ENCODE data around the gene HTR7.
"Not testable (repeated sequence)": the region's sequence is repeated elsewhere in the genome, so short reads cannot be mapped to it uniquely, and the experiment has no call there.

HTR7 gene

DNA sequence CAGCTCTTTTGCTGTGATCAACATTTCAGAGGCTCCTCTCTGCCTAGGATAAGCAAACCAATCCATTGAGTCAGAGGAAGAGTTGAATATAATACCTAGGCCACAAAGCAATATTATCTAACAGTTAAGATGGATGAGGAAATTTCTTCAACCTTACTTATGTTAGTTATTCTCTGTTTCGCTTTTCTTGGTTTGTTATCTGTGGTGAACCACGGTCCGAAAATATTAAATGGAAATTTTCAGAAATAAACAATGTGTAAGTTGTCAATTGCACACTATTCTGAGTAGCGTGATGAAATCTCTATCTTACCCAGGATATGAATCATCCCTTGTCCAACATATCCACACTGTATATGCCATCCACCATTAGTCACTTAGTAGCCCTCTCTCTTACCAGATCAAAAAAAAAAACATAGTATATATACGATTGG lies 1.5 kb upstream of the HTR7 start:
- H3K4me3 ChIP-seq (ENCODE audit: low read depth, low read length), result no peak overlapping the region

GRCh38 chr10:90858461-90858968 lies 676 bp upstream of the HTR7 start:
- peak overlapping the region; percentile 44 for H3K4me3 ChIP-seq (ENCODE audit: low read depth, low read length)

DNA sequence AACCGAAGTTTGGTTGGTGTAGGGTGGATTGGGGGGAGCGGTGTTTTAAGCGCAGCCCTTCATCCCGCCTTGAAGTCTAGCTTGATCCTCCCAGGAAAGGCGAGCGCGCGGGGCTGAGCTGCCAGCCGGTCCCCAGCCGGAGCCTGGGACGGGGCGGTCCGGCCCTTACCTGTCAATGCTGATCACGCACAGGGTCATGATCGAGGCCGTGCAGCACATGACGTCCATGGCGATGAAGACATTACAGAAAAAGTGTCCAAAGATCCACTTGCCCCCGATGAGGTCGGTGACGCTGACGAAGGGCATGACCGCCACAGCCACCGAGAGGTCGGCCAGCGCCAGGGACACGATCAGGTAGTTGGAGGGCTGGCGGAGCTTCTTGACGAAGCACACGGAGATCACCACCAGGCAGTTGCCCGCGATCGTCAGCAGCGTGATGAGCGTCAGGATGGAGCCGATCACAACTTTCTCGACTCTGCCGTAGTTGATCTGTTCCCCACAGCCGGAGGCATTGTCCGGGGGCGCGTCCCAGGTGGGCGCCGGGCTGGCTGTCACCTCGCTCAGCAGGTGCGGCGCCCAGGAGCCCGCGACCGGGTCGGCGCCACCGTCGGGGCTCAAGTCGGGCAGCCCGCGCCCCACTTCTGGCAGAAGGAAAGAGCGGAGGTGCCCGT lies 740 bp downstream of the HTR7 start:
- H3K4me3 ChIP-seq (ENCODE audit: low read depth, low read length), result peak overlapping the region; percentile 61

DNA sequence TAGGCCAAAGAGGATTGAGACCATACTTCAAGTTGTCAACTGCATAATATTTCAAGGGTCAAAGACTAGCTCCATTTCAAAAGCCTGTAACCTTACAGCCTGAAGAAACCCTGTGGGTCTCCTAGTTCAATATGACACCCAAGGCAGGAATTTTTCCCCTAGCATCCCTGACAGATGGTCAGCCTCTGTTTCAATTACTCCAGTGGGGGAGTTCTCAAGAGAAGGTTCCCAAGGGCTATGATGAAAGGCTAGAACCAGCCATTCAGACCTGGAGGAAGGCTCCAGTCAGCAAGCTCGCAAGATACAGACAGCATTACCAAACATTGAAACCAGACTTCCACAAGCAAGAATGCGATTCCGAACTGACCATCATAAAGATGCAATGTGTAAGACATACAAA lies 1.6 kb downstream of the HTR7 start:
- peak overlapping the region; percentile 61 for H3K4me3 ChIP-seq (ENCODE audit: low read depth, low read length)

DNA sequence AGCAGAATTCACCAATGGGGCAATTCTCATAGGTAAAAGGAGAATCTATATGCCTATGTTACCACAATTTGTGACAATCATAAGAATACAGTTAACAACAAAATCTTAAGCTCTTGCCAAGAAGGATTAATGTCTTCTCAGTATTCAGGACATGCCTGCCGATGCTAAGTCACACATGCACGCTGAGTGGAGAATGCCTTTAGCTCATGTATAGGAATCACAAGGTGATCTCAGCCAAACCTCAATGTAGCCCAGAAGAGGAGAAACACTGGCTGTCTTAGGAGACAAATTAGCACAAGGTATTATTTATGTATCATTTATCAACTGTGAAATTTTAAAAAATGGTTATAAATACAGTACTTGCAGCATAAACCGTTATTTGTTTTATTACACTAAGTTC lies 2.7 kb downstream of the HTR7 start:
- no peak overlapping the region for H3K4me3 ChIP-seq (ENCODE audit: low read depth, low read length)

DNA sequence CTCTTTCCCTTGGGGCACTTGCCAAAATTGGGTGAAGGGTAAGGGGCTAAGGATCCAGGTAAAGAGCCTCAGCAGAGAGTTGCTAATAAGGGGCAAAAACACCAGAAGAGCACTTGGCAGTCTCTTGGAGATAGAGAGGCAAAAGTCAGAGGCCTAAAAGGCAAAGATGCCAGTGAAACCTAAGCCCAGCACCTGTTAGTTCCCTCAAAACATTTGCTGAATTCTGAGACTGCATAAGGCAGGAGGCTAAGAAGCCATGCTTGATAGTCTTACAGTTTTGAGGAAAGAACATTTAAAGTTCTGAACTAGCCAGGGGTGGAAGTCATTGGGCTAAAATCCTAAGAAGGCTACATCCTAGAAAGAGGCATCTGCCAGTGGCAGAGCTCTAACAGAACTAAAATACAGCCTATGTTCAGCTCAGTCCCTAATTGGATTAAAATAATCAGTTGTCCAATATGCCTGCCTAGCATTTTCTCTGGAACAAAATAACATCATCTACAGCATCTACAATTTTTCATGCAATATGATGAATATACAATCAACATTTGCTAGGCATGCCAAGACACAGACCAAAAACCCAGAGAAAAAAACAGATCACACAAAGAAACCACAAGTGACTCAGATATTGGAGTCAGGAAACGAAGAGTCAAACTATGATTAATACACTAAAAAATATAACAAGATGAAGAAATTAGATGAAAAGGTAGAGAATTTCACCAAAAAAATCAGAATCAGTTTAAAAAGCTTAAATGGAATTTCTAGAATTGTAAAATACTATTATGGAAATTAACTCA lies 7.7 kb downstream of the HTR7 start:
- H3K4me3 ChIP-seq (ENCODE audit: low read depth, low read length), result no peak overlapping the region

DNA sequence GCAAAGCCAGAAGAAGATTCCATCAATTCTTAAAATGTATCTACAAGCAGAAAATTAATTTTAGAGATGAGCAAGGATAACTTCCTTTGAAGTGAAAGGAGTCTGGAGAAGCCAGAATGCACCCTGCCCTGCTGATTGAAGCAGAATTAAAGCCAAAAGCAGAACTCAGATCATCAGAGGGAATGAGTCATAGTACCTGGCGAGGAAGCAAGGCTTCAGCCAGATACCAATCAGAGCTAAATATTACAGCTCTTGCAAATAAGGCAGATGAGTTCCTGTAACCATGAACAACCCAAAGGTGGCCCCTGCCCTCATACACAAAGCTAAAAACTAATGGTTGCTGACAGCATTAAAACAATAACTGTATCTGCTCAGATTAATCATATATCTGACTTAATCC lies 10.4 kb downstream of the HTR7 start:
- H3K4me3 ChIP-seq (ENCODE audit: low read depth, low read length), result no peak overlapping the region

- H3K4me3 ChIP-seq (ENCODE audit: low read depth, low read length), result no peak overlapping the region
Measured at GRCh38 chr10:90846746-90847145, 11.1 kb downstream of the HTR7 start.

- H3K4me3 ChIP-seq (ENCODE audit: low read depth, low read length), result no peak overlapping the region
Measured at GRCh38 chr10:90845726-90846125, 12.1 kb downstream of the HTR7 start.

GRCh38 chr10:90842725-90843124 lies 15.1 kb downstream of the HTR7 start:
- H3K4me3 ChIP-seq (ENCODE audit: low read depth, low read length), result no peak overlapping the region

DNA sequence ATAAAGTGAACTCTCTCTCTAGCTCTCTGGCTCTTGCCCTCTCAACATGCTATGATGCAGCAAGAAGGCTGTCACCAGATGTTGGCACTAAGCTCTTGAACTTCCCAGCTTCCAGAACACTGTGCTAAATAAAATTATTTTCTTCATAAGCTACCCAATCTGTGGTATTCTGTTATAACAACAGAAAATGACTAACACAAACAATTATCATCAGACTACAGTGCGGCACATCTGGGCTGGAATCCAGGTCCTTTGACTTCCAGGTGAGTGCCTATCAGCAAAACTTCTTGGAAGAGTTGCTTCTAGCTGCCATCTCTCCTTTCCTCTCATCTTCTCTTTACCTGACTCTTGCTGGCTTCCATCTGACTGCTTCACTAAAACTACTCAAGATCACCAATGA lies 20.4 kb downstream of the HTR7 start:
- H3K4me3 ChIP-seq (ENCODE audit: low read depth, low read length), result no peak overlapping the region

DNA sequence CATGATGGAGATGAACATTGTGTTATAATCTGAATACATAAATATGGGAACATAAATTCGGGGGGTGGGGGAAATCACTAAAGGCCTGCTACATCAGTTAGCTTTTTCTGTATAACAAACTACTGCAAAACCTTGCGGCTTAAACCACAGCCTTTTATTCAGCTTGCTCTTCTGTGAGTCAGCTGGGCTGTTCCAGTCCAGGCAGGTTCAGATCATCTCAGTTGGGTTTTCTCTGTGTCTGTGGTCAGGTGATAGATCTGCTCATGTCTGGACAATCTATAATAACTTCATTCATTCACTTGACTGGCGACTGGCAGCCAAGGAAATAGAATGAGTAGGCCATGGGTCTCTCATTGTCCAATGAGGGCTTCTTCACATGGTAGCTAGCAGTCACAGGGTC lies 23.5 kb downstream of the HTR7 start:
- H3K4me3 ChIP-seq (ENCODE audit: low read depth, low read length), result no peak overlapping the region

GRCh38 chr10:90832111-90832510 lies 25.7 kb downstream of the HTR7 start:
- H3K4me3 ChIP-seq (ENCODE audit: low read depth, low read length), result no peak overlapping the region

GRCh38 chr10:90822508-90822907 lies 35.3 kb downstream of the HTR7 start:
- no peak overlapping the region for H3K4me3 ChIP-seq (ENCODE audit: low read depth, low read length)

DNA sequence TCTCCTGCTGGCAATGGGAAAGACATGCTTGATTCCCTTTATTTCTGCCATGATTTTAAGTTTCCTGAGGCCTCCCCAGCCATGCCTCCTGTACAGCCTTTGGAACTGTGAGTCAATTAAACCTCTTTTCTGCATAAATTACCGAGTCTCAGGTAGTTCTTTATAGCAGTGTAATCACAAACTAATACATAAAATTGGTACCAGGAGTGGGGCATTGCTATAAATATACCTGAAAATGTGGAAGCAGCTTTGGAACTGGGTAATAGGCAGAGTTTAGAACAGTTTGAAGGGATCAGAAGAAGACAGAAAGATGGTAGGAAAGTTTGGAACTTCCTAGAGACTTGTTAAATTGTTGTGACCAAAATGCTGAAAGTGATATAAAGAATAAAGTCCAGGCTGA lies 36.0 kb downstream of the HTR7 start:
- H3K4me3 ChIP-seq (ENCODE audit: low read depth, low read length), result not testable (repeated sequence)

- no peak overlapping the region for H3K4me3 ChIP-seq (ENCODE audit: low read depth, low read length)
Measured at GRCh38 chr10:90819911-90820310, 37.9 kb downstream of the HTR7 start.

- no peak overlapping the region for H3K4me3 ChIP-seq (ENCODE audit: low read depth, low read length)
Measured at GRCh38 chr10:90818736-90819135, 39.1 kb downstream of the HTR7 start.

DNA sequence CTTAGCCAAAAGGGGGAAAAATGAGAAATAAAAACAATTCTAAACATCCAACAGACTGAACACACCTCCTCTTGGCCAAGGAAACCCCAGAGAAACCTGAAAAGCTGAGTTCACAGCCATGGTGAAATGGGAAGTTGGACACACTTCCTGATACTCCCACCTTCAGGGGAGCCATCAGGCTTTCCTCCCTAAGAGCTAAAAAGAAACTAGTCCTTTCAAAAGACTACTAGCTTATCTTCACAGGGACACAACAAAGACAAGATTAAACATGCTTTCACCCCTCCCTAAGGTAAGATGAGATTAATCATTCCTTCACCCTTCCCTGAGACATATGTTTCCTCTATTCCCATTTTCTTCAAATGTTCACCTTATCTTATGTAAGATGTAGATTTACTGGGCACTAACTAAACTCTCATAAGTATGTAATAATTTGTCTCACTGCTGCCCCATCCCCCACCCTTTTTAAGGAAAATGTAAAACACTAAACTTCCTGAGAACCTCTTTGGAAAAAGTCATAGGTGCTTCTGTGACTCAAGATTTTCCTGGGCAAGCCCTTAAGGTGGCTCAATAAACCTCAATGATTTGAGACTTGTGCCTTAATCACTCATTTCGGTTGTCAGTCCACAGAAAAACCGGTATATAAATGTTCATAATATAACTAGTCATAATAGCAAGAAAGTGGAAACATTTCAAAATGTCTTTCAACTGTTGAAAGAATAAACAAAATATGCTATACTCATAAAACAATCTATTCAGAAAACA lies 40.5 kb downstream of the HTR7 start:
- H3K4me3 ChIP-seq (ENCODE audit: low read depth, low read length), result no peak overlapping the region

DNA sequence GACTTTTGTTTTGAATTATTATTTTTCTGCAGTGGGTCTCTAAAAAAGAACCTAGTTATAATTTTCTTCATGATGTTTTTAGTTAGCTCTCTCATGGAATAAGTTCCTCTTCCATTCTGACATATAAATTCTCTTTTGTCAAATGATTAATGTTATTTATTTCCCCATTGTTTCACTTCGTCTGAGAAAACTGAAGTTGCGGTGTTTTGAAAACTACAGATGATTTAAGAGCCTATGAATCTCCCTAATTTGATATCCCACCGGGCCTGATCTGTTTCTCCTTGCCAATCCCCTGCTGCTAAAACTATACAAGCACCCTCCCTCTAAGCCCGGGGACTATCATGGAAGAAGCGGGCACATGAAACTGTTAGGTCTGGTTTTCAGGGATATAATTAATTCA lies 41.4 kb downstream of the HTR7 start:
- no peak overlapping the region for H3K4me3 ChIP-seq (ENCODE audit: low read depth, low read length)

DNA sequence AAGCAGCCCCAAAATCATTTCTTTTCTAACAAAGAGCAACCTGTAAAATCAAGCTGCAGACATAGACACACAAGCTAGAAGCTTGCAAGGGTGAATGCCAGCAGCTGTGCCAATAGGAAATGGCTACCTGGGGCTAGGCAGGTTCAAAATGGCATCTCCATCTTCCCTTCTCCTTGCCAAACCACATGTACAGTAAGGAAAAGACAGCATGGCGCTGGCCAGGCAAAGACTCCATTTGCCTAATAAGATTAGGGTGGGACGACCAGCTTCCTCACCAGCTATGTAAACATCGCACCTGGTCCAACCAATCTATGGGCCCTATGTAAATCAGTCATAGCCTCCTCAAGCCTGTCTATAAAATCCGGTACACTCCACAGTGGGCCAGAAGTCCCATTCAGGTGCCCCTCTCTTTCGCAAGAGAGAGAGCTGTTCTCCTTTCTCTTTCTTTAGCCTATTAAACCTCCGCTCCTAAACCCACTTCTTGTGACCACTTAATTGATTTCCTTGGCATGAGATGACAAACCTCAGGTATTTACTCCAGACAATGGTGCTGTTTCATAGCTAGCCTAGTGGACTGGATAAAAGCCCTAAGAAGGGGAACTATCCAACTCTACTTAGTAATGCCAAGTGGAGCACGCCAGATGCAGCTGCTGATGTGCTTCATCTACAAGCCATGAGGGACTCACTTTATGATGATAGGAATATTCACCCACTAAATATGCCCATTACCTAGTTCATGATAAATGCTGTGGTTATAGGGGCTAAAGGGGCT lies 44.1 kb downstream of the HTR7 start:
- no peak overlapping the region for H3K4me3 ChIP-seq (ENCODE audit: low read depth, low read length)

GRCh38 chr10:90807106-90807505 lies 50.7 kb downstream of the HTR7 start:
- not testable (repeated sequence) for H3K4me3 ChIP-seq (ENCODE audit: low read depth, low read length)

All from iPS-11a (cell line).